GM18499 (cell line): ENCODE measurements around the gene FAM221A.
"Not testable (repeated sequence)": the region's sequence is repeated elsewhere in the genome, so short reads cannot be mapped to it uniquely, and the experiment has no call there.

Experiments used
- ATAC-seq: cut with Tn5 transposase; IDR thresholded peaks from one replicate; pipeline ENCODE4 v1.9.1; 2021; ENCODE audit warnings: moderate number of reproducible peaks; ENCODE audit not compliant: insufficient read depth, unreplicated experiment

The FAM221A gene

DNA sequence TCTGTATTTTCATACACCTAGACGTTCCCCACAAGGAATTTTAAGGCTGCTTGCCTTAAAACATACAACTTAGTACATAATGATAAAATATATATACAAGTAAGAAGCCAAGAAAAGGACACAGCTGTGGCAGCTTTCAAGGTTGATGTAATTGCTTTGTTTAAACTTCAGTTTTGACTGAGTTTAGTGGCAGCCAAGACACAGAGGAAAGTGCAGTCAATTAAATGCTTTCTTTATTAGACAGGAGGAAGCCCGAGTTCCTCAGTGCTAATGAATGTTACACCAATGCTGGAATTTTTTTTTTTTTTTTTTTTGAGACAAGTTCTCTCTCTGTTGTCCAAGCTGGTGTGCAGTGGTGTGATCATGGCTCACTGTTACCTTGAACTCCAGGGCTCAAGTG, 18.8 kb downstream of the FAM221A start:
- no peak for ATAC-seq

DNA sequence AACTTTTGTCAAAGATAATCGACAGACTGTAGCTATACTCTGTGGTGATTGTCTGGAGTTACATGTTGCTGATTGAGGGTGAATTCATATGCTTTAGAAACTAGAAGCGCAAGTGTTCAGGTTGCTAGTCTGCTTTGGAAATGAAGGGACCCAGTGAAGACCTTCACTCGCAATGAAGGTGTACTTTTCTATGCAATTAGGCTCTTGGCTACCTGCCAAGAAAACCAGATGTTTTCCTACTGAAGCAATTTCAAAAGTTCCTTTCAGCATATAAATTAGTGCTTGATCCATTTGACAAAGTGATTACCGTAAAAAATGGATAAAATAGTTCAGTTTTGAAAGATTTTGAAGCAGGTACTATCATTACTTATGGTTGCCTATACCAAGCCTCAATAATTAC, 20.0 kb downstream of the FAM221A start:
- no peak for ATAC-seq

DNA sequence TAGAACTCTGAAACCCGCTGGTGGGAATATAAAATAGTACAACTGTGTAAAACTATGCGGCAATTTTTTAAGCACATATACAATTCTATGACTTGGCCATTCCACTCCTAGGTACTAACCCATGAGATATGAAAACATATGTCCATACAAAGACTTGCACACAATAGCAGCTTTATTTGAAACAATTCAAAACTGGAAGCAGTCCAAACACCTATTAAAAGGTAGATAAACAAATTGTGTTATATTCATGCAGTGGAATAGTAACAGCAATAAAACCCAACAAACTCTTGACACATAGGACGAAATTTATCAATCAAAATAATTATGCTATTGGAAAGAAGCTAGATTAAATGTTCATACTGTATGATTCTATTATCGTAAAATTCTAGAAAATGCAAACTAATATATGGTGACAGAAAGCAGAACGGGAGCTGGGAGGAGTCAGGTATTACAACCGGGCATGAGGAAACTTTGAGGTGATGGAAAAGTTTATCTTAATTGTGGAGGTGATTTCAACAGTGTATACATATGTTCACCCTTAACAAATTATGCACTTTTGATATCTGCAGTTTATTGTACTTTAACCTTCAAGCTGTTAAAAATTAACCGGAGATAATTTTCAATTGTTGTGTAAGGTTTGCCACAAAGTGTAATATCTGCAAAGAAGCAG, 29.2 kb downstream of the FAM221A start:
- ATAC-seq: no peak

DNA sequence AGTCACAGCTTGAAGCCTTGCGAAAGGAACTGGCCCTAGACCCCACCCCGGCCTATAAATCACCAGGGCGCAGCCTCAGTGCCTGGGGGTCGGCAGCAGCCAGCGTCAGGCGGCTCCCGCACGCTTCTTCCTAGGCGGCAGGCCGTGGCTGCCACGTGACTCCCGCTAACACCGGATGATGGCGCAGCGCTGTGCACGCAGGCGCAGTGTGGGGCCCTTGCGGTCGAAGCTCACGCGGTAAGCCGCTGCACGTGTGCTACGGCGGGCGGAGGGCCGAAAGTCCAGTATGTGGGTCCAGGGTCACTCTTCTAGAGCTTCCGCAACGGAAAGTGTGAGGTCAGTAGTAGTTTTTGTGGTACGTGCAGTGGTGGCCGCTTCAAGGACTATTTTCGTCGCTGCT, 30.0 kb downstream of the FAM221A start, which contains the start of gene STK31:
Gene STK31 (plus strand): TSS at position 220 of the 400 bp plus-strand sequence. CDS start 67 bp downstream, at position 287.
- ATAC-seq: no peak

GRCh38 chr7:23712368-23713284, 32.6 kb downstream of the FAM221A start:
- no peak for ATAC-seq

DNA sequence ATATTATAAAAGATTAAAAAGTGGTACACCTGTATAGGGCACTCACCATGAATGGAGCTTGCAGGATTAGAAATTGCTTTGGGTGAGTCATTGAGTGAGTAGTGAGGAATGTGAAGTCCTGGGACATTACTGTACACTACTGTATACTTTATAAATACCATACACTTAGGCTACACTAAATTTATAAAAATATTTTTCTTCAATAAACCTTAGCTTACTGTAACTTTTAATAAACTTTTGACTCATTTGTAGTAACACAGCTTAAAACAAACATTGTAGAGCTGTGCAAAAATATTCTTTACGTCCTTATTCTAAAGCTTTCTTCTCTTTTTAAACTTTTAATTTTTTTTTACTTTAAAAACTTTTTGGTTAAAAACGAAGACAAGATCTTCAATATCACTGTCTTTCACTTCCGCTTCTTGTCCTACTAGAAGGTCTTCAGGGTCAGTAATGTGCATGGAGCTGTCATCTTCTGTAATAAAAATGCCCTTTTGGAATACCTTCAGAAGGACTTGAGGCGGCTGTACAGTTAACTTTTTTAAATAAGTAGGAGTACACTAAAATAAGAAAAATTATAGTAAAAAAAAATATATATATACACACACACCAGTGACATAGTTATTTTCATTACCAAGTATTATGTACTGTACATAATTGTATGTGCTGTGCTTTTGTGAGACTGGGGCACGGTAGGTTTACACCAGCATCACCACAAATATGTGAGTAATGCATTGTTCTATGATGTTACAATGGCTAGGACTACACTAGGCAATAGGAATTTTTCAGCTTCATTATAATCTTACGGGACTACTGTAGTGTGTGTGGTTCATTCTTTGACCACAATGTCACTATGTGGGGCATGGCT, 33.5 kb downstream of the FAM221A start:
- no peak for ATAC-seq

DNA sequence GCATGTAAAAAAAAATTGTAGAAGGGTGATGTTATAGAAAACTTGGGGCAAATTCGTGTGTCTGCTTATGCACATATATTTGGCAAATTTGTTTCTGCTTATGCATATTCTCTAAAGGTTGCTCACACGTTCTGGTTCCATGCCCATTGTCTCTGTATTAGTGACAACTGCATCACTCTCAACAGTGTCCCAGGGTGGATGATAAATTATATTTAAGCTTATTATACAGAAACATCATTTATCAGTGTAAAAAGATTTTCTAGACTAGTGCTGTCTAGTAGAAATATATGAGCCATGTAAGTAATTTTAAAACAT, 34.1 kb downstream of the FAM221A start:
- ATAC-seq: no peak

- ATAC-seq: no peak
Observed at GRCh38 chr7:23714579-23714978, 34.6 kb downstream of the FAM221A start.

DNA sequence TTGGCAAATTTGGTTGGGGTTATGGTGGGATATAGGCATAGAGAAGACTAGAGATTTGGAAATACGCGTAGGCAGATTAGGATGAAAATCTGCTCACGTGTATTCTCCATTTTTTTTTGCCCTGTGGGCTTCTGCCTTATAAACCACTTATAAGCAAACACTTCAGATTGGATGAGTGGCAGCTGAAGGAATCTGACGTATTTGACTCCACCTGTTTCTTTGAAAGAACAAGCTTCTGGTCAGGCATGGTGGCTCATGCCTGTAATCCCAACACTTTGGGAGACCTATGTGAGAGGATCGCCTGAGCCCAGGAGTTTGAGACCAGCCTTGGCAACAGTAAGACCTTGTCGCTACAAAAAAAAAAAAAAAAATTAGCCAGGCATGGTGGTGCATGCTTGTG, 35.1 kb downstream of the FAM221A start:
- no peak for ATAC-seq

- no peak for ATAC-seq
Observed at GRCh38 chr7:23717788-23718187, 37.8 kb downstream of the FAM221A start.

- ATAC-seq: no peak
Observed at GRCh38 chr7:23721456-23721855, 41.5 kb downstream of the FAM221A start.

- ATAC-seq: not testable (repeated sequence)
Observed at GRCh38 chr7:23722587-23723216, 42.7 kb downstream of the FAM221A start.

DNA sequence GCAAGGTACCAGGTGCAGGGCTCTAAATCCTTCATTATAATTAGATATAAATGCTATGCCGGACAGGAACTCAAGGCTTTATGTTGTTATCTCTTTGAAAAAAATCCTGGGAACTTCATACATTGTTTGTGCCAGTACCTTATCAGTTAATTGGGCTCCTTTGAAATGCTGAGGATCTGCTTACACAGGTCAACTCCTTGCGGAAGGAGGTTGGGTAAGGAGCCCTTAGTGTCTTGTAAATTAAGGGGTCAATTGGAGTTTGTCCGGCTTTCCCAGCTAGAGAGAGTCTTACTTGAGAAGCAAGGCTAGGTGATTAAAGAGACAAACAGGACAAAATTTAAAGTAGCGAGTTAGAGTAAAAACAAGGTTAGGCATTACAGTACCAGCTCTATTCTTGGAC, 44.1 kb downstream of the FAM221A start:
- ATAC-seq: not testable (repeated sequence)

DNA sequence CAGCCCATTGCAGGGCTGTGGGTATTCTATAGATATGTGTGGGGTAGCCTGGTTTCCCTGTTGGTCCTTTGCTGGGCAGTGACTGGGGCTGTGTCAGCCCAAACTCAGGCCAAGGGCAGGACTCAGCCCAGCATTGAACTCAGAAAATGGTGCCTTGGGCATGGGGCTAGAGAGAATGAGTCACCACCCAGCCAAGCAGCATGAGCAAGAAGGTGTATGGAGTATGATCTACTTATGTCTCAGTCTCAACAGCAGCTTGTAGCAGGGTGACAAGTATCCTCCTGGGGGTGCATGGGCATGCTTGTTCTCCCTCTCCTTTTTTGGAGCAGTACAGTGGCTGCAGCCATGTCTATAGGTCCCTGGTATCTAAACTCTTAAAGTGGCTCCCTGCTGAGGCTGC, 62.1 kb downstream of the FAM221A start:
- ATAC-seq: no peak

- ATAC-seq: no peak
Observed at GRCh38 chr7:23743226-23743625, 63.2 kb downstream of the FAM221A start.

- ATAC-seq: no peak
Observed at GRCh38 chr7:23746629-23747028, 66.6 kb downstream of the FAM221A start.

GRCh38 chr7:23751852-23752251, 71.9 kb downstream of the FAM221A start:
- no peak for ATAC-seq
